ENCODE measurements around the gene DAPL1. TPM values are rescaled to one million over a fixed set of nuclear protein-coding genes. Genes with fewer than 3 reads are reported as not detected.

Gene DAPL1
- total and polyA plus RNA-seq, 2 donors (not counting 1 experiment from before 2014, with no cell fraction given) = not detected

GRCh38 chr2:158835431-158835830 is 40.3 kb downstream of the DAPL1 start:
- Histone ChIP-seq H3K4me3 (ENCODE audit: control extremely low read depth in 1 of 5, extremely low read depth in 1 of 5, insufficient read depth in 1 of 5, low read depth in 2 of 5, low read length in 4 of 5) (no peak overlapping the region), H3K9me3 (ENCODE audit: control extremely low read depth in 1 of 3, control insufficient read depth in 2 of 3, insufficient read depth in 1 of 3, low read length in 2 of 3) (no peaks in the 10 kb centered on the region), H3K4me2 (replicated peaks; ENCODE audit: low read depth, low read length, poor library complexity, severe bottlenecking) (no peak overlapping the region), H3K36me3 (replicated peaks in 1 of 2; ENCODE audit: control extremely low read depth in 1 of 2, control insufficient read depth in 1 of 2, extremely low read depth in 1 of 2, insufficient read depth in 2 of 2, low read length in 1 of 2) (no peaks in the 10 kb centered on the region), H2AFZ (ENCODE audit: insufficient read depth, low read depth, low read length, poor library complexity, severe bottlenecking) (no peak overlapping the region), H3K4me1 (ENCODE audit: control insufficient read depth in 2 of 2, insufficient read depth in 2 of 2, low read length in 2 of 2) (no peaks in the 10 kb centered on the region), H3K27ac (ENCODE audit: low read length in 2 of 2) (no peak overlapping the region), H3K9ac (ENCODE audit: low read length) (no peak overlapping the region), H3K27me3 (replicated peaks in 1 of 4; ENCODE audit: control extremely low read depth in 1 of 4, control insufficient read depth in 3 of 4, insufficient read depth in 4 of 4, low read length in 3 of 4) (no peaks in the 10 kb centered on the region), H4K20me1 (ENCODE audit: control insufficient read depth, insufficient read depth, low read length, poor library complexity, severe bottlenecking) (no peaks in the 10 kb centered on the region), H3K79me2 (ENCODE audit: control insufficient read depth, insufficient read depth, low read length) (no peaks in the 10 kb centered on the region)
- POLR2A ChIA-PET = no interaction called here
- TF ChIP-seq CTCF (IDR thresholded peaks at IDR 0.05) (no peak), EZH2 (IDR thresholded peaks at IDR 0.05; ENCODE audit: borderline replicate concordance, insufficient read depth, low read depth, low read length, poor library complexity, severe bottlenecking) (no peak)
- 96% methylated on average over 3 of the region's 3 CpGs for WGBS (ENCODE audit: insufficient coverage)
- no peak overlapping the region for H3K27ac Mint-ChIP-seq
- H3K4me1 Mint-ChIP-seq = no peaks in the 10 kb centered on the region
- ATAC-seq (ENCODE audit: low read depth) (no peak), DNase-seq (no peak)
- H3K4me3 Mint-ChIP-seq = no peak overlapping the region
- CTCF ChIA-PET = no interaction called here
- intact Hi-C loops (cut with micrococcal nuclease) = no loop called here
- H3K9me3 Mint-ChIP-seq (ENCODE audit: insufficient read depth) = no peaks in the 10 kb centered on the region
- H3K27me3 Mint-ChIP-seq = no peaks in the 10 kb centered on the region

DNA sequence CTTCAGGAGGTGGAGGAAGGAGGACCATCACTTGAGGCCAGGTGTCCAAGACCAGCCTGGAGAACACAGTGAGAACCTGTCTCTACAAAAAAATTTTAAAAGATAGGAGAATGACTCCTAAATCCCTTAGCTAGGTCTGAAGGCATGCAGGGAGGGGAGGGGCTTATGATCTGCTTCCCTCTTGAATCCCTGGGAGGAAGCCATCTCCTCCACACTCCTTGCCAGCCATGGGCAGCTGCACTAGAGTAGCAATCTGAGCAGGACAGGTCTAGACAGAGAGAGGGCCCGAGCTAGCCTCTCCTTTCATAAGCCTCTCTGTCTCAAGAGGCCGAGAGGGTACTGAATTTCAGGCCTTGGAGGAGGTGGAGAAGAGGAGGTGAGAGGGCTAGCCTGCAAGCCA is 42.5 kb downstream of the DAPL1 start:
- CTCF ChIA-PET = no interaction called here

More for the DNA sequence above, 42.5 kb downstream of the DAPL1 start:
- POLR2A ChIA-PET = no interaction called here
- Mint-ChIP-seq H3K4me3 (no peak overlapping the region), H3K4me1 (no peaks in the 10 kb centered on the region), H3K27ac (no peak overlapping the region), H3K27me3 (no peaks in the 10 kb centered on the region), H3K9me3 (ENCODE audit: insufficient read depth) (no peaks in the 10 kb centered on the region)
- H3K27me3 ChIP-seq (replicated peaks in 1 of 4; ENCODE audit: control extremely low read depth in 1 of 4, control insufficient read depth in 3 of 4, insufficient read depth in 4 of 4, low read length in 3 of 4) = no peaks in the 10 kb centered on the region
- no peaks in the 10 kb centered on the region for H3K9me3 ChIP-seq (ENCODE audit: control extremely low read depth in 1 of 3, control insufficient read depth in 2 of 3, insufficient read depth in 1 of 3, low read length in 2 of 3)
- intact Hi-C loops (cut with micrococcal nuclease) = no loop called here
- H3K9ac ChIP-seq (ENCODE audit: low read length) = no peak overlapping the region
- no peaks in the 10 kb centered on the region for H3K36me3 ChIP-seq (replicated peaks in 1 of 2; ENCODE audit: control extremely low read depth in 1 of 2, control insufficient read depth in 1 of 2, extremely low read depth in 1 of 2, insufficient read depth in 2 of 2, low read length in 1 of 2)
- H3K27ac ChIP-seq (ENCODE audit: low read length in 2 of 2) = no peak overlapping the region
- no peaks in the 10 kb centered on the region for H3K79me2 ChIP-seq (ENCODE audit: control insufficient read depth, insufficient read depth, low read length)
- no peak overlapping the region for H3K4me2 ChIP-seq (replicated peaks; ENCODE audit: low read depth, low read length, poor library complexity, severe bottlenecking)
- ATAC-seq (ENCODE audit: low read depth) (no peak), DNase-seq (no peak)
- no peaks in the 10 kb centered on the region for H4K20me1 ChIP-seq (ENCODE audit: control insufficient read depth, insufficient read depth, low read length, poor library complexity, severe bottlenecking)
- WGBS (ENCODE audit: insufficient coverage) = 56% methylated on average over 1 of the region's 2 CpGs
- no peak overlapping the region for H3K4me3 ChIP-seq (ENCODE audit: control extremely low read depth in 1 of 5, extremely low read depth in 1 of 5, insufficient read depth in 1 of 5, low read depth in 2 of 5, low read length in 4 of 5)
- no peaks in the 10 kb centered on the region for H3K4me1 ChIP-seq (ENCODE audit: control insufficient read depth in 2 of 2, insufficient read depth in 2 of 2, low read length in 2 of 2)
- TF ChIP-seq CTCF (IDR thresholded peaks at IDR 0.05) = no peak
- TF ChIP-seq EZH2 (IDR thresholded peaks at IDR 0.05; ENCODE audit: borderline replicate concordance, insufficient read depth, low read depth, low read length, poor library complexity, severe bottlenecking) = no peak
- H2AFZ ChIP-seq (ENCODE audit: insufficient read depth, low read depth, low read length, poor library complexity, severe bottlenecking) = no peak overlapping the region

Data from B cell (primary cell).